Measurements from ENCODE around the gene COA7.

Gene COA7

DNA sequence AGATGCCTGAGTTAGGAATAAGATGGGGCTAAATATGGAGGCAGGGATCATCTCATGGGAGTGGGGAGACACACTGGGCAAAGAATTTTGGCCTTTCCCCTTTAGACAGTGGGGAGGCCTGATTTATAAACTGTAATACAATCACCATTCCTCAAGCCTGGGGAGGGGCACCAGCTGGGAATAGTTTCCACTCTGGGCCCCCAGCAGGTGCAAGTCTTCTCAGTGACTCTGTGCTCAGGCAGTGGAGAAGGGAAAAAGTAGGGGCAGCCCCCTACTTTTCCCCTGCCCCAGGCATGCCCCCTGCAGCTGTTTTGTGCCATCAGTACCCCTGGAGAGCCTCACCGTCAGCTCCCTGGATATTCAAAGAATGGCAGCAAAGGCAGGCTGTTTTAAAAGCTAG, 19.1 kb downstream of the COA7 start:
- Histone ChIP-seq H3K36me3 (ENCODE audit: insufficient read depth, low read length) (no peaks in the 10 kb centered on the region), H3K4me2 (ENCODE audit: low read length) (no peak overlapping the region), H3K4me1 (ENCODE audit: control insufficient read depth, insufficient read depth, low read length) (peaks cover 6% of the 10 kb centered on the region), H3K4me3 (ENCODE audit: low read length) (no peak overlapping the region), H3K9me3 (replicated peaks; ENCODE audit: low read length) (no peaks in the 10 kb centered on the region), H3K9ac (ENCODE audit: low read depth, low read length) (no peak overlapping the region), H3K27me3 (ENCODE audit: control insufficient read depth, insufficient read depth, low read length) (no peaks in the 10 kb centered on the region)

DNA sequence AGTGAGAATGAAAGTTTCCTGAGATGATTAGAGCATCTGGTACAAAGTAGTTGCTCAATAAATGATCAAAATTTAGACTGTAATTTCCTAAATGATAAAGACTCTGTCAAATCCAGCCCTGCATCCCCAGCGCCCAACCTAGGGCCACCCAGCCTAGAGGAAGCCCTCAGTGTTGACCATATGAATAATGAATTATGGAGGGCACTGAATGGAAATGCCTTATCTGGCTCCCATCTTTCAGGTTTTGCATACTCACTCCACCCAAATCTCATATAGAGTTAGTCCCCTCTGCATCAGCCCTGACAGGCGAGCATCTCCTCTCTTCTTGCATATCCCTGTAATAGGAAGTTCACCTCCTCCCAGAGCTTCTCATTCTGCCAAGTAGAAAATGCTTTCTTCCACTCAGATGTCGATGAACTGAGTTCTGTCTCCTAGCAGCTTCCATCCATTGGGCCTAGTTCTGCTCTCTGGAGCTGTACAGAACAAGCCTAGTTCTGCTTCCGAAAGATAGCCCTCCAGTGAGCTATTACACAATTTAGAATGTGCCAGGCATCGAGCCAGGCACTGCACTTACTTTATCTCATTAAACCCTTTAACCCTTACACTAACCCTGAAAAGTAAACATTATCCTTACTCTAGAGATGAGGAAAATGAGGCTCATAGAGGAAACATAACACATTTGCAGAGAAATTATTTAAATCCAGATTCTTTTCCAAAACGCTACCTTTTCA, 20.9 kb downstream of the COA7 start:
- H3K27me3 ChIP-seq (ENCODE audit: control insufficient read depth, insufficient read depth, low read length): no peaks in the 10 kb centered on the region
- H3K9ac ChIP-seq (ENCODE audit: low read depth, low read length): no peak overlapping the region
- no peak overlapping the region for H3K4me3 ChIP-seq (ENCODE audit: low read length)
- no peak overlapping the region for H3K4me2 ChIP-seq (ENCODE audit: low read length)
- no peaks in the 10 kb centered on the region for H3K9me3 ChIP-seq (replicated peaks; ENCODE audit: low read length)
- peaks cover 6% of the 10 kb centered on the region for H3K4me1 ChIP-seq (ENCODE audit: control insufficient read depth, insufficient read depth, low read length)
- H3K36me3 ChIP-seq (ENCODE audit: insufficient read depth, low read length): no peaks in the 10 kb centered on the region

DNA sequence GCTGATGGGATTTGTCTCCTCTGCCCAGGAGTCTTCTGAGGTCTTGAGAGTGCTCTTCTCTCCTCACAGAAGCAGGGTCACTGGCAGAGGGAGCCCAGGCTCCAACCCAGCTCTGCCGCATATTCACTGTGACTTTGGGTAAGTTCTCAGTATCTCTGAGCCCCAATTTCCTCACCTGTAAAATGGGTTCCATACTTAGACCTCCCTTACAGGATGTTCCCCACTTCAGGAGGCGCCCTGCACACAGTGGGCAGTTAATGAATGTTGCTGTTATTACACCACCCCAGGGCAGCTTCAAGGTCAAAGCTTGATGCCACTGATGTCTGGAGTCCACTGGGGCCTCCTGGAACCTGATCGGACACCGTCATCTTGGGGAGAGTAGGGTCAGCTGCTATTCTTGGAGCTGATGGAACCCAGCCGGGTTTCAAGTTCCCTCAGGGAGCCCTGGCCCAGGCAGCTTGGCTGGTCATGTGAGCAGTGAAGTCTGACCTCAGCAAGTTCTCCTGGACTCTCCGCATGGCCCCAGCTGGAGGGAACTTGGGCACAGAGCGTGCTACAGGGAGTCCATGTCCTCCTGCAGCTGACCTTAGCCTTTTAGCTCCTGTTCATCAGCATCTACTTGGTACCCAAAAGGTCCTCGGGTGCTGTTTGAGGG, 21.8 kb downstream of the COA7 start:
- peaks cover 6% of the 10 kb centered on the region for H3K4me1 ChIP-seq (ENCODE audit: control insufficient read depth, insufficient read depth, low read length)
- no peak overlapping the region for H3K4me2 ChIP-seq (ENCODE audit: low read length)
- H3K9me3 ChIP-seq (replicated peaks; ENCODE audit: low read length): no peaks in the 10 kb centered on the region
- no peaks in the 10 kb centered on the region for H3K36me3 ChIP-seq (ENCODE audit: insufficient read depth, low read length)
- no peak overlapping the region for H3K4me3 ChIP-seq (ENCODE audit: low read length)
- no peaks in the 10 kb centered on the region for H3K27me3 ChIP-seq (ENCODE audit: control insufficient read depth, insufficient read depth, low read length)
- no peak overlapping the region for H3K9ac ChIP-seq (ENCODE audit: low read depth, low read length)

DNA sequence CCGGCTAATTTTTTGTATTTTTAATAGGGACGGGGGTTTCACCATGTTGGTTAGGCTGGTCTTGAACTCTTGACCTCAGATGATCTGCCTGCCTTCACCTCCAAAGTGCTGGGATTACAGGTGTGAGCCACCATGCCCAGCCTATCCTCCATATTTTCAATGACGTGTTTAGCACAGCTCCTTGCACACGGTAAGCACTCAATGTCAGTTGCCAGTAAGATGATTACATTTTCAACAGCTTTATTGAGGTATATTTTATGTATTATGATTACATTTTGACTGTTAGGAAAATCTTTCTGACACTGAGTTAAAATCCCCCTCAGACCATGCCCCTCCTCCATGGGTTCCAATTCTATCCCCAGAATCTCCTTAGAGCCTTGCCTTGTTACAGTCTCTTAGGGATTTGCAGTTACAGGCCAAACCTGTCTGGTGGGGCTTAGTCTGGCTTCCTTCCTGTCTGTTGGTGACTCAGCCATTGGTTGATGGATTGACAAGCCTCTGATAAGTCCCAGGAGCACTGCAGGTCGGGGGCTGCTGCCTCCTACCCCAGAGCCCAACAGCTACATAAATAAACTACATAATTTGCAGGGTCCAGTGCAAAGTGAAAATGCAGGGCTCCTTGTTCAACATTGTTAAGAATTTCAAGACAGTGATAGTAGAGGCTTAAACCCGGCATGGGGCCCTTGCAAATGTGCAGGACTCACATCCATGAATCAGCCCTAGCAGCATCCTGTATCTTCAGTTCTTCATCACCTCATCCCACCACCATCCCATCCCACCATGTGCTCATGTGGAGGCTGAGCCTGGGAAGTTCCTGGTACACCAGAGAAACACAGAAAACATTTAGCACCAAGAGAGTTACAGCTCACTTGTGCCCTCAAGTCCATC, 23.4 kb downstream of the COA7 start:
- H3K36me3 ChIP-seq (ENCODE audit: insufficient read depth, low read length): no peaks in the 10 kb centered on the region
- H3K27me3 ChIP-seq (ENCODE audit: control insufficient read depth, insufficient read depth, low read length): no peaks in the 10 kb centered on the region
- peaks cover 11% of the 10 kb centered on the region for H3K4me1 ChIP-seq (ENCODE audit: control insufficient read depth, insufficient read depth, low read length)
- no peaks in the 10 kb centered on the region for H3K9me3 ChIP-seq (replicated peaks; ENCODE audit: low read length)
- H3K9ac ChIP-seq (ENCODE audit: low read depth, low read length): no peak overlapping the region
- H3K4me2 ChIP-seq (ENCODE audit: low read length): no peak overlapping the region
- no peak overlapping the region for H3K4me3 ChIP-seq (ENCODE audit: low read length)

DNA sequence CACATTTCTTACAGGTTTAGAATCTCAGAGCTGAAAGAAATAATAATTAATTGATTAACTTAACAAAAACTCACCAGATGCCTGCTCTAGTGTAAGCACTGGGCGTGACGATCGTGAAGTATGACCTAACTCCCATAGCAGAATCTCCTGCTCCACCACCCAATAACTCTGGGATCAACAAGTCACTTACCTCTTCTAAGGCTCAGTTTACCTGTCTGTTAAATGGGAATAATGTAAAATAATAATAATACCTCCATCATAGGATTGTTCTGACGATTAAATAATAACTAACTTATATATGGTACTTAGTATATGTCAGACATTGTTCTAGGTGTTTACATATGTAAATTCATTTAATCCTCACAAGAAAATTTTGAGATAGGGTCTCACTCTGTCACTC, 24.6 kb downstream of the COA7 start:
- Histone ChIP-seq H3K4me2 (ENCODE audit: low read length) (no peak overlapping the region), H3K9me3 (replicated peaks; ENCODE audit: low read length) (no peaks in the 10 kb centered on the region), H3K4me3 (ENCODE audit: low read length) (no peak overlapping the region), H3K27me3 (ENCODE audit: control insufficient read depth, insufficient read depth, low read length) (no peaks in the 10 kb centered on the region), H3K9ac (ENCODE audit: low read depth, low read length) (no peak overlapping the region), H3K4me1 (ENCODE audit: control insufficient read depth, insufficient read depth, low read length) (peaks cover 22% of the 10 kb centered on the region), H3K36me3 (ENCODE audit: insufficient read depth, low read length) (no peaks in the 10 kb centered on the region)

DNA sequence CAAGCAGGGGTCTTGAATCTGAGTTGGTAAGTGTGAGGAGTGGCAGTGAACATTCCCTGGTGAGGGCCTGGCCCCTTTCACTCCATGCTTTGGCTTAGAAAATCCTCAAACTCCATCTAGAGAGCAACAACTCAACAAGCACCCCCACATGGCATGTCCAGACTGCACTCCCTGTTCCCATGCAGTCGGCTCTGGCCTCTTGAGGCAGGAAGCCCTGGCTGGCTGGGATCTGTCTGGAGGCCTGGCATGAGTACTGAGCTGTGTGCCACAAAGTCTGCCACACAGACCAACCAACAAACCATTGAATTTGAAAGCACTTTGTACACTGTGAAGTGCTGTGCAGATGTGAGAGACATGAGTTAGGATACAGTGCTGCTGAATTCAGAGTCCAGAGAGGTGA, 25.2 kb downstream of the COA7 start:
- H3K9ac ChIP-seq (ENCODE audit: low read depth, low read length): no peak overlapping the region

DNA sequence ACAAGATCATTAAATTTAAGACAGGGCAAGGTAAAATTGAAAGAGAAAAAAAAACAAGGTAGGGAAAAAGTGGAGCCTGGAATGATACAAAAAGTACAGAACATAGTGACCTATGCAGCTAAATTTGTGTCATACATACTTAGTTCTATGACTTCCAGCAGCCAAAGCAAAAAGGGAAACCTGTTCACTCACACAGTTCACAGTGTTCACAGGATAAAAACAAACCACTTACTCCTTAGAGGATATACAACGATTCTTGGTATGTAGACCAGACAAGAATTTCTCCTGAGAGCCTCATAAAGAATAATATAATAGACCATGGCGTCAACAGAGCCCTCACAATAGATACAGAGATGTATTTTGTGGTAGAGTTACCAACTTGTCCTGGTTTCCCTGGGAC, 27.5 kb downstream of the COA7 start:
- Histone ChIP-seq H3K4me1 (ENCODE audit: control insufficient read depth, insufficient read depth, low read length) (peaks cover 29% of the 10 kb centered on the region), H3K4me2 (ENCODE audit: low read length) (no peak overlapping the region), H3K9ac (ENCODE audit: low read depth, low read length) (no peak overlapping the region), H3K9me3 (replicated peaks; ENCODE audit: low read length) (no peaks in the 10 kb centered on the region), H3K27me3 (ENCODE audit: control insufficient read depth, insufficient read depth, low read length) (no peaks in the 10 kb centered on the region), H3K36me3 (ENCODE audit: insufficient read depth, low read length) (no peaks in the 10 kb centered on the region), H3K4me3 (ENCODE audit: low read length) (no peak overlapping the region)

More for the DNA sequence above, 25.2 kb downstream of the COA7 start:
- no peaks in the 10 kb centered on the region for H3K27me3 ChIP-seq (ENCODE audit: control insufficient read depth, insufficient read depth, low read length)
- H3K4me1 ChIP-seq (ENCODE audit: control insufficient read depth, insufficient read depth, low read length): peaks cover 26% of the 10 kb centered on the region
- no peak overlapping the region for H3K4me2 ChIP-seq (ENCODE audit: low read length)
- no peaks in the 10 kb centered on the region for H3K36me3 ChIP-seq (ENCODE audit: insufficient read depth, low read length)
- H3K4me3 ChIP-seq (ENCODE audit: low read length): no peak overlapping the region
- no peaks in the 10 kb centered on the region for H3K9me3 ChIP-seq (replicated peaks; ENCODE audit: low read length)

DNA sequence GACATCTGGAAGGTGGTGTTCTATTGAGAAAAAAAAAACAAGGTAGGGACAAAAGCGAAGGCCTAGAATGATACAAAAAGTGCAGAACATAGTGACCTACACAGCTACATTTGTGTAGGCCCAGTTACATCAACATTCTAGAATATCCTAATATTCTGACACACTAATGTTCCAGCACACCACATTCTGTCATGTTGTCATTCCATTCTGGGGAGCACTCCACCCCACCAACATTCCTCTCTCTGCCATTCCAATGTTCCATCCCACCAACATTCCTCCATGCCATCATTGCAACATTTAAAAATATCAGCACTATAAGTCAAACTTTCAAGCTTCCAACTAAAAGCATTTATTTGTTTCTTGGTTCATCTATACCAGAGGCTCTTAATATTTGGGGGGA, 28.5 kb downstream of the COA7 start:
- peak overlapping the region; percentile 18 for H3K4me2 ChIP-seq (ENCODE audit: low read length)
- H3K9me3 ChIP-seq (replicated peaks; ENCODE audit: low read length): no peaks in the 10 kb centered on the region
- H3K4me1 ChIP-seq (ENCODE audit: control insufficient read depth, insufficient read depth, low read length): peaks cover 31% of the 10 kb centered on the region
- H3K4me3 ChIP-seq (ENCODE audit: low read length): no peak overlapping the region
- H3K9ac ChIP-seq (ENCODE audit: low read depth, low read length): peak overlapping the region; percentile 39
- H3K27me3 ChIP-seq (ENCODE audit: control insufficient read depth, insufficient read depth, low read length): no peaks in the 10 kb centered on the region
- H3K36me3 ChIP-seq (ENCODE audit: insufficient read depth, low read length): no peaks in the 10 kb centered on the region

DNA sequence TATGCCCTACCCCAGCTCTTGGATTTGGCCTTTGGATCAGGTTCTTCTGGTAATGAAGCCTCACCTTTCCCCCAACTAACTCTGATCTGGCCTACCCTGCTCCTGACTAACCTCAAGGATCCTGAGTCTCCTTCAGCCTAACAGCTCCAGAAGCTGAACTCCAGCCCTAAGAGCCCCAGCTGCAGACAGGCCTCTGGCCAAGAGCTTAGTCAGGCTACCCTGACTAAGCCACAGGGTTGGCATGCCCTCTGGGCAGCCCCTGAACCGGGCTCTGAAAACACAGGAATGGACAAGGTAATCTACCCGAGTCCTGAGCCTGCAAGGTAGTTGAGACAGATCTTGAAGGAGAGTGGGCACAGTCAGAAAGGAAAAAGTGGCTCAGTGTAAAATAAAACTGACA, 29.4 kb downstream of the COA7 start:
- no peaks in the 10 kb centered on the region for H3K9me3 ChIP-seq (replicated peaks; ENCODE audit: low read length)
- H3K9ac ChIP-seq (ENCODE audit: low read depth, low read length): peak overlapping the region; percentile 5
- no peak overlapping the region for H3K4me3 ChIP-seq (ENCODE audit: low read length)
- no peak overlapping the region for H3K4me2 ChIP-seq (ENCODE audit: low read length)
- peaks cover 29% of the 10 kb centered on the region for H3K4me1 ChIP-seq (ENCODE audit: control insufficient read depth, insufficient read depth, low read length)
- H3K36me3 ChIP-seq (ENCODE audit: insufficient read depth, low read length): no peaks in the 10 kb centered on the region
- no peaks in the 10 kb centered on the region for H3K27me3 ChIP-seq (ENCODE audit: control insufficient read depth, insufficient read depth, low read length)

DNA sequence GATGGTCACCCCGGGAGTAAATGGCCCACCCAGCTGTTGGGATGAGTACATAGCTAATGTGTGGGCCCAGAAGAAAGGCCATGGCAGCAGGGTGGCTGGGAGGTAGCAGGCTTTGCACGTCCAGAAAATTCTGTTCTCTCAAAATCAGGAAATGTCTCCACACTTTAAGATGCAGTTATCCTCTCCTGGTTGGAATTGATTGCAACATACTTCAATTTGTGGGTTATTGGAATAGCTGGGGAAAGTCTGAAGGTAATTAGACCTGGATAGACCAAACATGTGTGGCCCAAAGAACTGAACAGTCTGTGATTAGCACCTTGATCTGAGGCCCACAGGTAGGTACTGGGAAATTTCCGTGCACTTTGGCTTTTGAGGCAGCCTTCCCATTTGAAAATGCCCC, 30.2 kb downstream of the COA7 start:
- no peaks in the 10 kb centered on the region for H3K9me3 ChIP-seq (replicated peaks; ENCODE audit: low read length)
- H3K4me2 ChIP-seq (ENCODE audit: low read length): no peak overlapping the region
- H3K27me3 ChIP-seq (ENCODE audit: control insufficient read depth, insufficient read depth, low read length): no peaks in the 10 kb centered on the region
- H3K9ac ChIP-seq (ENCODE audit: low read depth, low read length): no peak overlapping the region
- peaks cover 31% of the 10 kb centered on the region for H3K4me1 ChIP-seq (ENCODE audit: control insufficient read depth, insufficient read depth, low read length)
- H3K36me3 ChIP-seq (ENCODE audit: insufficient read depth, low read length): no peaks in the 10 kb centered on the region
- no peak overlapping the region for H3K4me3 ChIP-seq (ENCODE audit: low read length)

DNA sequence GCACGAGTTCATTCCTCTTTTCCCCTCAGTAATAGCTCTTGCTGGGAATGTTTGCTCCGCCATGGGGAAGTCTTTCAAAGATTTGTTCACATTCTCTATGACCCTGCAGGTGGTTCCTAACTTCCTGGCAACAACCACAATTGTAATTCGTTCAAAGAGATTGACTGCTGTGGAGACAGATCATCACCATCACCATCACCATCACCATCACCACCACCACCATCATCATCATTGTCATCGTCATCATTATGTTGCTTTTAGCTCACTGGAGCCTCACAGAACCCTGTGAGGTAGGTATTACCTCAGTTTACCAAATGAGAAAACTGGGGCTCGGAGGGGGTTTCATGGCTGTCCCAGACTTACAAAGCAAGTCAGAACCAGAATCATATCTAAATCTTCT, 30.9 kb downstream of the COA7 start:
- Histone ChIP-seq H3K36me3 (ENCODE audit: insufficient read depth, low read length) (no peaks in the 10 kb centered on the region), H3K4me1 (ENCODE audit: control insufficient read depth, insufficient read depth, low read length) (peaks cover 36% of the 10 kb centered on the region), H3K4me2 (ENCODE audit: low read length) (no peak overlapping the region), H3K4me3 (ENCODE audit: low read length) (no peak overlapping the region), H3K27me3 (ENCODE audit: control insufficient read depth, insufficient read depth, low read length) (no peaks in the 10 kb centered on the region), H3K9ac (ENCODE audit: low read depth, low read length) (no peak overlapping the region), H3K9me3 (replicated peaks; ENCODE audit: low read length) (no peaks in the 10 kb centered on the region)

All from skeletal muscle satellite cell (primary cell).